GM23338 (cell line): ENCODE results near the gene MROH2B. TPM values are rescaled to one million over a fixed set of nuclear protein-coding genes. Genes with fewer than 3 reads are reported as not detected.

Source experiments
- ATAC-seq: fragments of 200-7000 bp; cut with Tn5 transposase; 3 replicates; pipeline ENCODE4 v1.9.1; 2020
- DNase-seq: peaks from one replicate; pipeline ENCODE4 v3.0.0-alpha.2; 2015; ENCODE audit warnings: low spot score
- H2AFZ ChIP-seq: fragments of 200-600 bp; sonication (generic); 2 replicates; pipeline ENCODE4 v1.8.0; 2016; ENCODE audit warnings: antibody characterized with exemption, mild to moderate bottlenecking, moderate library complexity
- H3F3A ChIP-seq: fragments of 200-600 bp; sonication (generic); replicated peaks from 2 replicates; pipeline ENCODE4 v1.8.0; 2017; ENCODE audit warnings: antibody characterized with exemption, mixed run types, low read depth
- H3K27ac ChIP-seq: fragments of 200-600 bp; sonication (generic); 2 replicates; pipeline ENCODE4 v1.6.1; 2016; ENCODE audit warnings: low read depth
- H3K27me3 ChIP-seq: fragments of 200-600 bp; sonication (generic); 2 replicates; pipeline ENCODE4 v1.8.0; 2016; ENCODE audit warnings: mild to moderate bottlenecking, mixed run types, moderate library complexity; ENCODE audit not compliant: insufficient read depth
- H3K36me3 ChIP-seq: fragments of 200-600 bp; sonication (generic); 2 replicates; pipeline ENCODE4 v1.8.0; 2016; ENCODE audit warnings: mild to moderate bottlenecking; ENCODE audit not compliant: insufficient read depth
- H3K4me1 ChIP-seq: fragments of 200-600 bp; sonication (generic); 2 replicates; pipeline ENCODE4 v1.8.0; 2016; ENCODE audit warnings: mild to moderate bottlenecking, moderate library complexity; ENCODE audit not compliant: insufficient read depth
- H3K4me2 ChIP-seq: fragments of 200-600 bp; sonication (generic); 2 replicates; pipeline ENCODE4 v1.7.1; 2017; ENCODE audit warnings: mixed run types
- H3K4me3 ChIP-seq: fragments of 200-600 bp; sonication (generic); 2 replicates; pipeline ENCODE4 v1.6.1; 2016; ENCODE audit warnings: mixed run types
- H3K79me2 ChIP-seq: fragments of 200-600 bp; sonication (generic); replicated peaks from 2 replicates; pipeline ENCODE4 v1.8.0; 2017; ENCODE audit warnings: mild to moderate bottlenecking; ENCODE audit not compliant: insufficient read depth
- H3K9me2 ChIP-seq: fragments of 200-600 bp; sonication (generic); 2 replicates; pipeline ENCODE4 v1.8.0; 2017; ENCODE audit not compliant: insufficient read depth
- H4K20me1 ChIP-seq: fragments of 200-600 bp; sonication (generic); replicated peaks from 2 replicates; pipeline ENCODE4 v1.8.0; 2017; ENCODE audit warnings: mild to moderate bottlenecking; ENCODE audit not compliant: insufficient read depth
- H3K27ac Mint-ChIP-seq: 2 replicates; pipeline ENCODE4 v1.8.0; 2020; ENCODE audit warnings: inconsistent platforms, mild to moderate bottlenecking, moderate library complexity, mixed read lengths
- H3K27me3 Mint-ChIP-seq: 3 replicates; pipeline ENCODE4 v1.8.0; 2022; ENCODE audit warnings: low read depth, mild to moderate bottlenecking, moderate library complexity, mixed read lengths, inconsistent platforms; ENCODE audit not compliant: insufficient read depth, poor library complexity
- H3K36me3 Mint-ChIP-seq: 3 replicates; pipeline ENCODE4 v1.8.0; 2021; ENCODE audit warnings: low read depth, mild to moderate bottlenecking, inconsistent platforms, moderate library complexity, mixed read lengths
- H3K4me1 Mint-ChIP-seq: 3 replicates; pipeline ENCODE4 v1.8.0; 2020; ENCODE audit warnings: mild to moderate bottlenecking, inconsistent platforms, mixed read lengths
- H3K4me3 Mint-ChIP-seq: 3 replicates; pipeline ENCODE4 v1.8.0; 2021; ENCODE audit warnings: moderate library complexity, mild to moderate bottlenecking, inconsistent platforms, mixed read lengths
- H3K9me3 Mint-ChIP-seq: 3 replicates; pipeline ENCODE4 v1.8.0; 2020; ENCODE audit warnings: moderate library complexity, mild to moderate bottlenecking, inconsistent platforms, mixed read lengths
- CREB1 ChIP-seq: fragments of 250-450 bp; sonication (Bioruptor Pico); IDR thresholded peaks from 2 replicates; pipeline ENCODE4 v1.5.0; 2020; ENCODE audit warnings: low read depth, mild to moderate bottlenecking, moderate library complexity
- EZH2phosphoT487 ChIP-seq: fragments of 200-600 bp; sonication (generic); IDR thresholded peaks from one replicate; pipeline ENCODE4 v1.8.1; 2018; ENCODE audit warnings: antibody characterized with exemption; ENCODE audit not compliant: unreplicated experiment
- JUNB ChIP-seq: IDR thresholded peaks from one replicate; pipeline ENCODE4 v1.6.1; 2016; ENCODE audit warnings: antibody characterized with exemption; ENCODE audit not compliant: unreplicated experiment
- NANOG ChIP-seq: IDR thresholded peaks from 2 replicates; pipeline ENCODE4 v1.6.1; 2016; ENCODE audit warnings: antibody characterized with exemption, borderline replicate concordance
- POLR2AphosphoS5 ChIP-seq: IDR thresholded peaks from 2 replicates; pipeline ENCODE4 v1.6.1; 2016; ENCODE audit warnings: antibody characterized with exemption, low read depth
- STAT1 ChIP-seq: IDR thresholded peaks from one replicate; pipeline ENCODE4 v1.6.1; 2016; ENCODE audit warnings: antibody characterized with exemption; ENCODE audit not compliant: unreplicated experiment
- polyA plus RNA-seq: library from polyadenylated mRNA; unstranded; fragments of >200 nt; fragmentation: Nextera tagmentation; extraction: Ambion mirVana; gene quantifications from 2 replicates; pipeline ENCODE4 v1.2.1, GENCODE V29; 2016
- total RNA-seq: library from RNA; depleted of rRNA; stranded (reverse); fragments of >200 nt; shearing (Covaris generic); gene quantifications from 2 replicates; pipeline ENCODE4 v1.2.3, GENCODE V29; 2014
- TF ChIP-seq, protein P1 (sequence below): fragments of 250-450 bp; sonication (Bioruptor Pico); IDR thresholded peaks from 2 replicates; pipeline ENCODE4 v1.5.0; 2020; ENCODE audit warnings: mild to moderate bottlenecking, moderate library complexity
- TF ChIP-seq, protein P2 (sequence below): IDR thresholded peaks from 2 replicates; pipeline ENCODE4 v1.6.1; 2016; ENCODE audit warnings: antibody characterized with exemption
- TF ChIP-seq, protein P3 (sequence below): IDR thresholded peaks from one replicate; pipeline ENCODE4 v1.6.1; 2018; ENCODE audit warnings: antibody characterized with exemption; ENCODE audit not compliant: unreplicated experiment

Gene MROH2B
- total and polyA plus RNA-seq, 2 experiments from 2014 or later: not detected

DNA sequence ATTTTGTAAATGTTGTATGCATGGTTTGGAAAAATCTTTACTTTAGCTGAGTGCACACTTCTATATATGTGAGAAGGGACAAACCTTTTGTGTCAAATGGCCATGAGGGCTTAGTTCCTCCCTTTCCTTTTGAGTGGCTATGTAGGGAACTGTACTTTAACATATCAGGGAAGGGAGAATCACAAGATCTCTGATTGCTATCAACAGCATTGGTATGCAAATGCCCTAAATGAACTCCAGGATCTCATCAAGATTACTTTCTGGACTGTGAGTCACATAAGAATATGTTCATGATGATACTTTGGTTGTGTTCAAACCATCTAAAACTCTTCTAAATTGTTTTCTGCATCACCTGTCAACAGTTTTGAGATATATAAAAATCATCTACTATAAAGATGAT lies 31.2 kb upstream of the MROH2B start (continued):
- TF ChIP-seq, protein P1, sequence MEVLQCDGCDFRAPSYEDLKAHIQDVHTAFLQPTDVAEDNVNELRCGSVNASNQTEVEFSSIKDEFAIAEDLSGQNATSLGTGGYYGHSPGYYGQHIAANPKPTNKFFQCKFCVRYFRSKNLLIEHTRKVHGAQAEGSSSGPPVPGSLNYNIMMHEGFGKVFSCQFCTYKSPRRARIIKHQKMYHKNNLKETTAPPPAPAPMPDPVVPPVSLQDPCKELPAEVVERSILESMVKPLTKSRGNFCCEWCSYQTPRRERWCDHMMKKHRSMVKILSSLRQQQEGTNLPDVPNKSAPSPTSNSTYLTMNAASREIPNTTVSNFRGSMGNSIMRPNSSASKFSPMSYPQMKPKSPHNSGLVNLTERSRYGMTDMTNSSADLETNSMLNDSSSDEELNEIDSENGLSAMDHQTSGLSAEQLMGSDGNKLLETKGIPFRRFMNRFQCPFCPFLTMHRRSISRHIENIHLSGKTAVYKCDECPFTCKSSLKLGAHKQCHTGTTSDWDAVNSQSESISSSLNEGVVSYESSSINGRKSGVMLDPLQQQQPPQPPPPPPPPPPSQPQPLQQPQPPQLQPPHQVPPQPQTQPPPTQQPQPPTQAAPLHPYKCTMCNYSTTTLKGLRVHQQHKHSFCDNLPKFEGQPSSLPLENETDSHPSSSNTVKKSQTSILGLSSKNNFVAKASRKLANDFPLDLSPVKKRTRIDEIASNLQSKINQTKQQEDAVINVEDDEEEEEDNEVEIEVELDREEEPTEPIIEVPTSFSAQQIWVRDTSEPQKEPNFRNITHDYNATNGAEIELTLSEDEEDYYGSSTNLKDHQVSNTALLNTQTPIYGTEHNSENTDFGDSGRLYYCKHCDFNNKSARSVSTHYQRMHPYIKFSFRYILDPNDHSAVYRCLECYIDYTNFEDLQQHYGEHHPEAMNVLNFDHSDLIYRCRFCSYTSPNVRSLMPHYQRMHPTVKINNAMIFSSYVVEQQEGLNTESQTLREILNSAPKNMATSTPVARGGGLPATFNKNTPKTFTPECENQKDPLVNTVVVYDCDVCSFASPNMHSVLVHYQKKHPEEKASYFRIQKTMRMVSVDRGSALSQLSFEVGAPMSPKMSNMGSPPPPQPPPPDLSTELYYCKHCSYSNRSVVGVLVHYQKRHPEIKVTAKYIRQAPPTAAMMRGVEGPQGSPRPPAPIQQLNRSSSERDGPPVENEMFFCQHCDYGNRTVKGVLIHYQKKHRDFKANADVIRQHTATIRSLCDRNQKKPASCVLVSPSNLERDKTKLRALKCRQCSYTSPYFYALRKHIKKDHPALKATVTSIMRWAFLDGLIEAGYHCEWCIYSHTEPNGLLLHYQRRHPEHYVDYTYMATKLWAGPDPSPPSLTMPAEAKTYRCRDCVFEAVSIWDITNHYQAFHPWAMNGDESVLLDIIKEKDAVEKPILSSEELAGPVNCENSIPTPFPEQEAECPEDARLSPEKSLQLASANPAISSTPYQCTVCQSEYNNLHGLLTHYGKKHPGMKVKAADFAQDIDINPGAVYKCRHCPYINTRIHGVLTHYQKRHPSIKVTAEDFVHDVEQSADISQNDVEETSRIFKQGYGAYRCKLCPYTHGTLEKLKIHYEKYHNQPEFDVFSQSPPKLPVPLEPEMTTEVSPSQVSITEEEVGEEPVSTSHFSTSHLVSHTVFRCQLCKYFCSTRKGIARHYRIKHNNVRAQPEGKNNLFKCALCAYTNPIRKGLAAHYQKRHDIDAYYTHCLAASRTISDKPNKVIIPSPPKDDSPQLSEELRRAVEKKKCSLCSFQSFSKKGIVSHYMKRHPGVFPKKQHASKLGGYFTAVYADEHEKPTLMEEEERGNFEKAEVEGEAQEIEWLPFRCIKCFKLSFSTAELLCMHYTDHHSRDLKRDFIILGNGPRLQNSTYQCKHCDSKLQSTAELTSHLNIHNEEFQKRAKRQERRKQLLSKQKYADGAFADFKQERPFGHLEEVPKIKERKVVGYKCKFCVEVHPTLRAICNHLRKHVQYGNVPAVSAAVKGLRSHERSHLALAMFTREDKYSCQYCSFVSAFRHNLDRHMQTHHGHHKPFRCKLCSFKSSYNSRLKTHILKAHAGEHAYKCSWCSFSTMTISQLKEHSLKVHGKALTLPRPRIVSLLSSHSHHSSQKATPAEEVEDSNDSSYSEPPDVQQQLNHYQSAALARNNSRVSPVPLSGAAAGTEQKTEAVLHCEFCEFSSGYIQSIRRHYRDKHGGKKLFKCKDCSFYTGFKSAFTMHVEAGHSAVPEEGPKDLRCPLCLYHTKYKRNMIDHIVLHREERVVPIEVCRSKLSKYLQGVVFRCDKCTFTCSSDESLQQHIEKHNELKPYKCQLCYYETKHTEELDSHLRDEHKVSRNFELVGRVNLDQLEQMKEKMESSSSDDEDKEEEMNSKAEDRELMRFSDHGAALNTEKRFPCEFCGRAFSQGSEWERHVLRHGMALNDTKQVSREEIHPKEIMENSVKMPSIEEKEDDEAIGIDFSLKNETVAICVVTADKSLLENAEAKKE (CRISPR knock-in tag): no peak
- TF ChIP-seq STAT1: no peak
- TF ChIP-seq CREB1 (CRISPR knock-in tag): no peak
- no peak for TF ChIP-seq NANOG
- TF ChIP-seq, protein P2, sequence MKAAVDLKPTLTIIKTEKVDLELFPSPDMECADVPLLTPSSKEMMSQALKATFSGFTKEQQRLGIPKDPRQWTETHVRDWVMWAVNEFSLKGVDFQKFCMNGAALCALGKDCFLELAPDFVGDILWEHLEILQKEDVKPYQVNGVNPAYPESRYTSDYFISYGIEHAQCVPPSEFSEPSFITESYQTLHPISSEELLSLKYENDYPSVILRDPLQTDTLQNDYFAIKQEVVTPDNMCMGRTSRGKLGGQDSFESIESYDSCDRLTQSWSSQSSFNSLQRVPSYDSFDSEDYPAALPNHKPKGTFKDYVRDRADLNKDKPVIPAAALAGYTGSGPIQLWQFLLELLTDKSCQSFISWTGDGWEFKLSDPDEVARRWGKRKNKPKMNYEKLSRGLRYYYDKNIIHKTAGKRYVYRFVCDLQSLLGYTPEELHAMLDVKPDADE: no peak
- no peak for TF ChIP-seq EZH2phosphoT487
- no peak for TF ChIP-seq JUNB

DNA sequence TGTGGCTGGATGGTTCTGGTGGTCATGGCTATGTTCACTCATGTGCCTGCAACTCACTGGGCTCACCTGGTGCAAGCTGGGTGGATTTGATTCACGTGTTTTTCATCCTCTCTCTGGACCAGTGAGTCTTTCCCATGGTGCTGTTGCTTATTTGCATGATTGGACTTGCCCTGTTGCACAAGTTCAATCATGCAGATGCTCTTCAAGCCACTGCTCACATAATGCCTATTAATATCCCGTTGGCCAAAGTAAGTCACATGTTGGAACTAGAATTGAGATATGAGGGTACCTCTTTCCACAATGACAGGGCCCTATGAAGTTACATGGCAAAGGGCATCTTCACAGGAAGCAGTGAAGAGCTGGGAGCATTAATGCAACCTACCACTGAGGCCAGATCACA lies 26.5 kb upstream of the MROH2B start:
- Histone ChIP-seq H4K20me1 (no peaks in the 10 kb centered on the region), H3K9me2 (no peaks in the 10 kb centered on the region), H3F3A (no peaks in the 10 kb centered on the region), H3K4me3 (no peak overlapping the region), H3K79me2 (no peaks in the 10 kb centered on the region), H3K27ac (no peak overlapping the region), H3K36me3 (no peaks in the 10 kb centered on the region), H3K4me1 (no peaks in the 10 kb centered on the region), H3K4me2 (no peak overlapping the region), H2AFZ (no peak overlapping the region), H3K27me3 (no peaks in the 10 kb centered on the region)
- H3K4me3 Mint-ChIP-seq: no peak overlapping the region
- ATAC-seq (no peak), DNase-seq (no peak)
- no peaks in the 10 kb centered on the region for H3K4me1 Mint-ChIP-seq
- H3K36me3 Mint-ChIP-seq: no peaks in the 10 kb centered on the region
- H3K9me3 Mint-ChIP-seq: no peaks in the 10 kb centered on the region
- peaks cover 2% of the 10 kb centered on the region for H3K27me3 Mint-ChIP-seq
- H3K27ac Mint-ChIP-seq: no peak overlapping the region
- TF ChIP-seq POLR2AphosphoS5 (no peak), EZH2phosphoT487 (no peak), CREB1 (CRISPR knock-in tag) (no peak)
- TF ChIP-seq, protein P3, sequence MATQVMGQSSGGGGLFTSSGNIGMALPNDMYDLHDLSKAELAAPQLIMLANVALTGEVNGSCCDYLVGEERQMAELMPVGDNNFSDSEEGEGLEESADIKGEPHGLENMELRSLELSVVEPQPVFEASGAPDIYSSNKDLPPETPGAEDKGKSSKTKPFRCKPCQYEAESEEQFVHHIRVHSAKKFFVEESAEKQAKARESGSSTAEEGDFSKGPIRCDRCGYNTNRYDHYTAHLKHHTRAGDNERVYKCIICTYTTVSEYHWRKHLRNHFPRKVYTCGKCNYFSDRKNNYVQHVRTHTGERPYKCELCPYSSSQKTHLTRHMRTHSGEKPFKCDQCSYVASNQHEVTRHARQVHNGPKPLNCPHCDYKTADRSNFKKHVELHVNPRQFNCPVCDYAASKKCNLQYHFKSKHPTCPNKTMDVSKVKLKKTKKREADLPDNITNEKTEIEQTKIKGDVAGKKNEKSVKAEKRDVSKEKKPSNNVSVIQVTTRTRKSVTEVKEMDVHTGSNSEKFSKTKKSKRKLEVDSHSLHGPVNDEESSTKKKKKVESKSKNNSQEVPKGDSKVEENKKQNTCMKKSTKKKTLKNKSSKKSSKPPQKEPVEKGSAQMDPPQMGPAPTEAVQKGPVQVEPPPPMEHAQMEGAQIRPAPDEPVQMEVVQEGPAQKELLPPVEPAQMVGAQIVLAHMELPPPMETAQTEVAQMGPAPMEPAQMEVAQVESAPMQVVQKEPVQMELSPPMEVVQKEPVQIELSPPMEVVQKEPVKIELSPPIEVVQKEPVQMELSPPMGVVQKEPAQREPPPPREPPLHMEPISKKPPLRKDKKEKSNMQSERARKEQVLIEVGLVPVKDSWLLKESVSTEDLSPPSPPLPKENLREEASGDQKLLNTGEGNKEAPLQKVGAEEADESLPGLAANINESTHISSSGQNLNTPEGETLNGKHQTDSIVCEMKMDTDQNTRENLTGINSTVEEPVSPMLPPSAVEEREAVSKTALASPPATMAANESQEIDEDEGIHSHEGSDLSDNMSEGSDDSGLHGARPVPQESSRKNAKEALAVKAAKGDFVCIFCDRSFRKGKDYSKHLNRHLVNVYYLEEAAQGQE: no peak
